Activated T-helper 1 cell treated with anti-CD3 and anti-CD28 coated beads, Interleukin-12 subunit alpha, Interleukin-12 subunit beta, Interleukin-2, Interleukin-4 antibody, amounts not matched to agents 30 ng/mL and 10 ng/mL and 1 ng/mL, durations not matched to agents 14 hours and 24 hours and 36 hours (primary cell): ENCODE data around the gene PPM1A. TPM values are rescaled to one million over a fixed set of nuclear protein-coding genes. Genes with fewer than 3 reads are reported as not detected.

ENCODE experiments used
- DNase-seq: peaks from one replicate; pipeline ENCODE4 v3.0.0; 2021; ENCODE audit warnings: low spot score
- H3K27ac Mint-ChIP-seq: one replicate; pipeline ENCODE4 v1.8.0; 2021; ENCODE audit warnings: mild to moderate bottlenecking, mixed read lengths
- H3K27me3 Mint-ChIP-seq: one replicate; pipeline ENCODE4 v1.8.0; 2022; ENCODE audit warnings: mild to moderate bottlenecking, moderate library complexity, mixed read lengths; ENCODE audit not compliant: insufficient read depth
- H3K36me3 Mint-ChIP-seq: one replicate; pipeline ENCODE4 v1.8.0; 2021; ENCODE audit warnings: low read depth, mixed read lengths
- H3K4me1 Mint-ChIP-seq: one replicate; pipeline ENCODE4 v1.8.0; 2021; ENCODE audit warnings: low read depth, mixed read lengths
- H3K4me3 Mint-ChIP-seq: one replicate; pipeline ENCODE4 v1.8.0; 2021; ENCODE audit warnings: mild to moderate bottlenecking, moderate library complexity, mixed read lengths
- H3K9me3 Mint-ChIP-seq: one replicate; pipeline ENCODE4 v1.8.0; 2021; ENCODE audit warnings: mixed read lengths
- intact Hi-C: fragments of 100-400 bp; cut with micrococcal nuclease; formaldehyde crosslinking; loops from one replicate; pipeline ENCODE4 v1.15.1; 2024
- total RNA-seq: library from RNA; stranded (reverse); gene quantifications from 2 replicates; pipeline ENCODE4 v1.2.3, GENCODE V29; 2022

The PPM1A gene
- total RNA-seq, 1 donor from 2014 or later: 50.7 TPM

GRCh38 chr14:60215127-60215444 lies 33.9 kb upstream of the PPM1A start:
- Mint-ChIP-seq H3K36me3 (no peaks in the 10 kb centered on the region), H3K9me3 (no peaks in the 10 kb centered on the region), H3K4me1 (no peaks in the 10 kb centered on the region), H3K27ac (no peak overlapping the region), H3K4me3 (no peak overlapping the region), H3K27me3 (peaks cover 2% of the 10 kb centered on the region)
- DNase-seq: no peak
- intact Hi-C loops: no loop called here

DNA sequence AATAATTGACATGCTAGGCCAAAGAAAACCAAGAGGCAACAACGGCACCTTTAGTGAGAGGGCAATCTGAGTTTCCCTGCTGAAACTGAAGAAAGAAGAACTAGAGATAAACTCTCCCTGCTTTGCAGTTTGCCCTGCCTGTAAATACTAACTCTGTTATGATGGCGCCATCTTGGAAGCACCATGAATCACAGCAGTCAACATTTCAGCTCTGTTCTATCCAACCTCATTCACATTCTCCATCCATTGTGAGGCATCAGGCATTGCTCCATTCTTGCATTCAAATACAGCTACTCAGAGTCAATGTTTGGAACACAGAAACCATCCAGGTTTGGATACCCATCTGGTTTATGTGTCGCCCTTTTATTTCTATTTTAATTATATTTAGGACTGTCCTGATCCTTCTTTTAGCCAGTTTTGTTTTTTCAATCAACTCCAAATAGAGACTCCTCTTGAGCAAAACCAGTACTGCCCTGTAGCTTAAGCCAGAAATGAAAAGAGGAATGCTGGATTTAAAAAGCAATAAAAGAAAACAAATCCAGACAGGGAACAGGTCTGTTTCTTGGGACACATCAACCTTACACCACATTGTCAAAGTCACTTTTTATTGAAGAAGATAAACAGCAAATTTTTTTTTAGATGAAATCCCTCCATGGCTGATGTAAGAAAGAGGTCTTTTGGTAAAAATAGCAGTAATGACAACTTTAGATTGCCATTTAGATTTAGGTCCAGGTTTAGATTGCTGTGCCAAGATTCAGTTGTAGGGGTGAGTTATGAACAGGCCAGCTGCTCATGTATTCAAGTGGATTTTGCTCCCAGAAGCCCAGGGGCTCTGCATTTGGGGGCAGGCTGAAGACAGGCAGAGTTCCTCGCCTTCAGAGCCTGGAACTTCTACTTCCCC lies 33.3 kb upstream of the PPM1A start:
- no peaks in the 10 kb centered on the region for H3K9me3 Mint-ChIP-seq
- no peaks in the 10 kb centered on the region for H3K4me1 Mint-ChIP-seq
- H3K27me3 Mint-ChIP-seq: peaks cover 2% of the 10 kb centered on the region
- H3K36me3 Mint-ChIP-seq: no peaks in the 10 kb centered on the region
- intact Hi-C loops: no loop called here
- H3K27ac Mint-ChIP-seq: no peak overlapping the region
- H3K4me3 Mint-ChIP-seq: no peak overlapping the region
- DNase-seq: no peak

GRCh38 chr14:60217713-60218112 lies 31.3 kb upstream of the PPM1A start:
- Mint-ChIP-seq H3K36me3 (no peaks in the 10 kb centered on the region), H3K9me3 (no peaks in the 10 kb centered on the region)
- intact Hi-C loops: no loop called here

DNA sequence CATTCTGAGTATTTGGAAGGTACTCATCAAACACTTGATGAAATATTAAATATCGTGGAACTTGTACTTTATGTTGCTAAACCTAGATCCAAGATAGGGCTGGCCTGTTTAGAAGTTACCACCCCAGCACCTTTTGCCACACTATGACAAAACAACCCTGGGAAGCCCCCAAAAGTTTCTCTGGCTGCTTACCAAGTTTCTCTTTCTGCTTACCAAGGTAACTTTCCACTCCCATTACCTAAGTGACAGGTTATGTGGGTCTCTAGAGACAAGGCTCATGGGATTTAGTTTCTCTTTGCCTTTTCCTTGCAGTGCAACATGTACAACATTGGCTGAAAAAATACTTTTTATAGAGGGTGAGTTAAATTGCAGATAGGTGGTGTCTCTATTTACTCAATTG lies 28.9 kb upstream of the PPM1A start:
- no peak overlapping the region for H3K4me3 Mint-ChIP-seq
- intact Hi-C loops: no loop called here
- peaks cover under 1% of the 10 kb centered on the region for H3K27me3 Mint-ChIP-seq
- no peaks in the 10 kb centered on the region for H3K9me3 Mint-ChIP-seq
- H3K36me3 Mint-ChIP-seq: no peaks in the 10 kb centered on the region
- H3K27ac Mint-ChIP-seq: no peak overlapping the region
- no peak for DNase-seq
- H3K4me1 Mint-ChIP-seq: no peaks in the 10 kb centered on the region

More at GRCh38 chr14:60217713-60218112, 31.3 kb upstream of the PPM1A start:
- no peaks in the 10 kb centered on the region for H3K4me1 Mint-ChIP-seq
- peaks cover 2% of the 10 kb centered on the region for H3K27me3 Mint-ChIP-seq
- no peak overlapping the region for H3K27ac Mint-ChIP-seq
- no peak for DNase-seq
- H3K4me3 Mint-ChIP-seq: no peak overlapping the region

DNA sequence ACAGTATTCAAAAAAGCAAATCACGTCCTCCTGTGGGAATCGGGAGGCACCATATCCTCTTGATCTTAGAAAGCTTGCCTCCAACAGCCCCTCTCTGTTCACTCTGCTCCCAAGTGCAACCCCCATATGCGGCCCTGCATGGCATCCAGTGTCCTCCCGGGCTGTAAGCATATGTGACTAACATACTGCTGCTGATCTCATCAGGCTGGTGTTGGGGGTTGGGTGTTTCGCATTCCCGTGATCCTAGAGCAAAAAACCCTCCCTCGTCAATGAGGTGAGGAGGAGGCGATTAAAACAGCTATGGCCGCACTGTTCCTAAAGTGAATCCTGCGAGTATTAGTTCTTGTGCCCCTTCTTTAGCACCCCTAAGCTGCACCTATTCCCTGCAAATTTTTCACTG lies 28.1 kb upstream of the PPM1A start:
- Mint-ChIP-seq H3K27ac (no peak overlapping the region), H3K4me3 (no peak overlapping the region), H3K4me1 (no peaks in the 10 kb centered on the region), H3K27me3 (no peaks in the 10 kb centered on the region), H3K36me3 (no peaks in the 10 kb centered on the region), H3K9me3 (no peaks in the 10 kb centered on the region)
- intact Hi-C loops: no loop called here
- DNase-seq: no peak

DNA sequence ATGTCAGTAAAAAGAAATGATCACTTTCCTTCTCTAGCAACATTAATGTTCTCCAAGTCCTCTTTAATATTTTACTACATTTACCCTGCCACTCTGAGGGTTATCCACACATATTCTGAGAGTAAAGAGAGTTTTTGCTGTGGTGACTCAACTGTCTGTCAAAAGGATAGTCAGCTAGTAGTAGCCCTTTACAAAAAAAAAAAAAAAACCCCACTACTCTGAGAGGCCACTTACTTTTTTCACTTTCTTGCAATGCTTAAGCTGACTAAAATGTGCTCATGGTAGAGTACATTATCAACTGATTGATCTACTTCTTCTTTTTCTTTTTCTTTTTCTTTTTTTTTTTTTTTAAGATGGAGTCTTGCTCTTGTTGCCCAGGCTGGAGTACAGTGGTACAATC lies 27.6 kb upstream of the PPM1A start:
- no peaks in the 10 kb centered on the region for H3K36me3 Mint-ChIP-seq
- DNase-seq: no peak
- H3K4me1 Mint-ChIP-seq: no peaks in the 10 kb centered on the region
- intact Hi-C loops: no loop called here
- no peak overlapping the region for H3K4me3 Mint-ChIP-seq
- H3K27ac Mint-ChIP-seq: no peak overlapping the region
- no peaks in the 10 kb centered on the region for H3K27me3 Mint-ChIP-seq
- H3K9me3 Mint-ChIP-seq: no peaks in the 10 kb centered on the region

GRCh38 chr14:60222820-60223219 lies 26.2 kb upstream of the PPM1A start:
- Mint-ChIP-seq H3K36me3 (no peaks in the 10 kb centered on the region), H3K27me3 (no peaks in the 10 kb centered on the region), H3K9me3 (no peaks in the 10 kb centered on the region), H3K4me1 (no peaks in the 10 kb centered on the region), H3K27ac (no peak overlapping the region), H3K4me3 (no peak overlapping the region)
- no peak for DNase-seq
- intact Hi-C loops: no loop called here

GRCh38 chr14:60225265-60225664 lies 23.8 kb upstream of the PPM1A start:
- H3K4me1 Mint-ChIP-seq: no peaks in the 10 kb centered on the region
- no peak overlapping the region for H3K4me3 Mint-ChIP-seq
- no peak overlapping the region for H3K27ac Mint-ChIP-seq
- H3K9me3 Mint-ChIP-seq: no peaks in the 10 kb centered on the region
- DNase-seq: no peak
- no peaks in the 10 kb centered on the region for H3K27me3 Mint-ChIP-seq
- intact Hi-C loops: no loop called here
- H3K36me3 Mint-ChIP-seq: no peaks in the 10 kb centered on the region

- Mint-ChIP-seq H3K4me3 (no peak overlapping the region), H3K4me1 (no peaks in the 10 kb centered on the region), H3K27ac (no peak overlapping the region), H3K9me3 (no peaks in the 10 kb centered on the region), H3K27me3 (peaks cover 3% of the 10 kb centered on the region), H3K36me3 (no peaks in the 10 kb centered on the region)
- no peak for DNase-seq
- intact Hi-C loops: no loop called here
These were observed 22.7 kb upstream of the PPM1A start for GRCh38 chr14:60226298-60226697.

DNA sequence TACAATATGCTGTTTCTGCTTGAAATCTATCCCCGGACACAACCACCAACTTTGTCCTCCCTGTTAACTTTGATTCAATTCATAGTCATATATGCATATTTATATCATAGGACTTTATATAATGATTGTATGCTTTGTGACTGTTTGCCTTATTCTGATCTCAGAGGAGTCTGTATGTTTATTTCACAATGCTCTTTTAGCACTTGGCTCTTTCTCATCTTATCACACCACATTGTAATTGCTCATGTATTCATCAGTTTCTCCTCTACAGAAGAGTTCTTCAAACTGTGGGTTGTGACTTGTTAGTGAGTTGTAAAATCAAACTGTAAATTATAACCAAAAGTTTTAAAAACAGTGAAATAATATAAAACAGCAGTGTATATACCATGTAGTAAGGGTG lies 21.7 kb upstream of the PPM1A start:
- Mint-ChIP-seq H3K27ac (no peak overlapping the region), H3K4me3 (no peak overlapping the region), H3K9me3 (peaks cover under 1% of the 10 kb centered on the region), H3K27me3 (peaks cover 10% of the 10 kb centered on the region), H3K36me3 (no peaks in the 10 kb centered on the region), H3K4me1 (no peaks in the 10 kb centered on the region)
- no peak for DNase-seq
- intact Hi-C loops: no loop called here

- no peaks in the 10 kb centered on the region for H3K4me1 Mint-ChIP-seq
- DNase-seq: no peak
- H3K36me3 Mint-ChIP-seq: no peaks in the 10 kb centered on the region
- H3K9me3 Mint-ChIP-seq: peaks cover 8% of the 10 kb centered on the region
- intact Hi-C loops: no loop called here
- H3K27me3 Mint-ChIP-seq: peaks cover 15% of the 10 kb centered on the region
- no peak overlapping the region for H3K27ac Mint-ChIP-seq
- H3K4me3 Mint-ChIP-seq: no peak overlapping the region
These were observed 19.4 kb upstream of the PPM1A start for GRCh38 chr14:60229614-60230013.

DNA sequence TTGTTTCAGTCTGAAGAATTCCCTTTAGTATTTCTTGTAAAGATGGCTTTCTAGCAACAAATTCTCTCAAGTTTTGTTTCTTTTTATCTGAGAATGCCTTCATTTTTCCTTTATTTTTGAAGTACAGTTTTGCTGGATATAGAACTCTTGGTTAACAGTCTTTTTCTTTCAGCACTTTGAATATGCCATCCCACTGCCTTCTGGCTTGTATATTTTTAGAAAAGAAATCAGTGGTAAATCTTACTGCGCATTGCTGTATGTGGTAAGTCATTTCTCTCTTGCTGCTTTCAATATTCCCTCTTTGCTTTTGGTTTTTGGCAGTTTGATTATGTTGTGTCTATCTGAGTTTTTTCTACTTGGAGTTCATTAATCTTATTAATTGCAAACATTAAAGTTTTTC lies 16.8 kb upstream of the PPM1A start:
- intact Hi-C loops: no loop called here
- no peak overlapping the region for H3K4me3 Mint-ChIP-seq
- H3K27me3 Mint-ChIP-seq: peaks cover 24% of the 10 kb centered on the region
- peaks cover 8% of the 10 kb centered on the region for H3K9me3 Mint-ChIP-seq
- no peak for DNase-seq
- no peaks in the 10 kb centered on the region for H3K36me3 Mint-ChIP-seq
- H3K27ac Mint-ChIP-seq: no peak overlapping the region
- no peaks in the 10 kb centered on the region for H3K4me1 Mint-ChIP-seq

- Mint-ChIP-seq H3K9me3 (peaks cover 8% of the 10 kb centered on the region), H3K4me3 (no peak overlapping the region), H3K27me3 (peaks cover 24% of the 10 kb centered on the region), H3K36me3 (no peaks in the 10 kb centered on the region), H3K4me1 (no peaks in the 10 kb centered on the region), H3K27ac (no peak overlapping the region)
- DNase-seq: no peak
- intact Hi-C loops: no loop called here
These were observed 15.8 kb upstream of the PPM1A start for GRCh38 chr14:60233251-60233650.

GRCh38 chr14:60233891-60234290 lies 15.1 kb upstream of the PPM1A start:
- peaks cover 29% of the 10 kb centered on the region for H3K27me3 Mint-ChIP-seq
- no peak for DNase-seq
- H3K4me1 Mint-ChIP-seq: no peaks in the 10 kb centered on the region
- intact Hi-C loops: no loop called here
- no peak overlapping the region for H3K27ac Mint-ChIP-seq
- H3K9me3 Mint-ChIP-seq: peaks cover 8% of the 10 kb centered on the region
- H3K4me3 Mint-ChIP-seq: no peak overlapping the region
- H3K36me3 Mint-ChIP-seq: no peaks in the 10 kb centered on the region
